Activated naive CD4-positive, alpha-beta T cell treated with anti-CD3 and anti-CD28 coated beads, Interleukin-2, amount 50 U/mL, for 16 hours (primary cell): ENCODE results near the gene NUAK2.
A peak's percentile ranks its signal among the peaks of the same experiment; 100 is the strongest.

Experiments used
- DNase-seq: peaks from one replicate; pipeline ENCODE4 v3.0.0-alpha.2; 2020

Gene NUAK2

GRCh38 chr1:205345761-205346160 lies 24.2 kb upstream of the NUAK2 start:
- no peak for DNase-seq

- DNase-seq, result peak; percentile 70
Measured at GRCh38 chr1:205344066-205344928, 22.8 kb upstream of the NUAK2 start.

- DNase-seq, result peak; percentile 17
Measured at GRCh38 chr1:205343431-205344065, 22.0 kb upstream of the NUAK2 start.

DNA sequence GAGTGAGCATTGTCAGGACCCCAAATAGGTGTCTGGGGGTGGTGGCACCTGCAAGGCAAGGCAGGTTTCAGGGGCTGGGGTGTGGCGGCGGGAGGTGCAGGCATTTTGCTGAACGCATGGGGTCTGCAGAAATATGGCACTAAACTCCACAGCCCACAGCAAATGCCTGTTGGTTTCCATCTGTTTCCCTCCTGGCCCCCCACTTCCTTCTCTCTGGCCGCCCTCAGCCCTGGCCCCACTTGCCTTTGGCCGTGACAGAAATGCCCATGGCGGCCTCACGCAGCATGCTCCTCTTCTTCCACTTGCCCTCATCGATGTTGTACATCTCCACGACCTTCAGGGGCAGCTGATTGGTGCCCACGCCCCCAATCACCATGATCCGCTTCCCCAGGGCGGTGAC lies 21.4 kb upstream of the NUAK2 start:
- DNase-seq, result no peak

- DNase-seq, result no peak
Measured at GRCh38 chr1:205340676-205341075, 19.1 kb upstream of the NUAK2 start.

GRCh38 chr1:205339717-205340116 lies 18.2 kb upstream of the NUAK2 start:
- no peak for DNase-seq

GRCh38 chr1:205339197-205339702 lies 17.7 kb upstream of the NUAK2 start:
- no peak for DNase-seq

DNA sequence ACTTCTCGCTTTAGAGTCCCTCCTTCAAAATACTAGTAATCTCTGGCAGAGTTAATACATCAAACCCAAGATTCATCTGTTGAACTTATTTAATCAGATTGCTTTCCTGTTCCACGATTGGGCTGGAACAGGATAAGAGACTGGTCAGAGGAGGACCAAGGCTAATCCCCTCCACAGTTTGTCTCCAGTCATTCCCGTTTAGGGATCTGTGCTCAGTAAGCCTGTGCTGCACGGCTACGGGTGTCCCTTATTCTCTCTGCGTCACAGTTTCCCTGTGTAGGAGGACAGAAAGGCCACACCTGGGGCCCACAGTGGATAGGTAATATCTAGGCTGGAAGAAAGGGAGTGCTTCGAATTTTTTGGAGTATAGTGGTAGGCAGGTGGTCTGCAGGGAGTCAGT lies 16.5 kb upstream of the NUAK2 start:
- DNase-seq, result no peak

GRCh38 chr1:205337481-205337880 lies 15.9 kb upstream of the NUAK2 start:
- DNase-seq, result no peak

DNA sequence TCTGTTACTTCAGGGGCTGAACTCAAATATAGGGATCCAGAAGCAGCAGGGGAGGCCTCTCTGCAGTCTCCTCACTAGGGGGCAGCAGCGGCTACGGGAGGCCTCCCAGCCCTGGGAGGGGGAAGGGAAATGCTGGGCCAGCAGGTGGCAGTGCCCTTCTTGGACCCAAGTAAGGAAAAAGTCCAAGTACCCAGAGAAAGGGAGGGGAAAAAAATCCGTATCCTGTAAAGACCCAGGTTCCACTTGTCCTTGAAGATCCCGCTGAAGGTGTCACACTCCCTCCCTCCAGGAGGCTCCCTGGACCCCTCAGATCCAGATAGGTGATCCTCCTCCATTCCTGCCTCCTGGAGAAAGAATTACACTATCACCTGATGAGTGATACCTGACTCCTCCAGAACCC lies 14.1 kb upstream of the NUAK2 start:
- DNase-seq, result peak; percentile 79

DNA sequence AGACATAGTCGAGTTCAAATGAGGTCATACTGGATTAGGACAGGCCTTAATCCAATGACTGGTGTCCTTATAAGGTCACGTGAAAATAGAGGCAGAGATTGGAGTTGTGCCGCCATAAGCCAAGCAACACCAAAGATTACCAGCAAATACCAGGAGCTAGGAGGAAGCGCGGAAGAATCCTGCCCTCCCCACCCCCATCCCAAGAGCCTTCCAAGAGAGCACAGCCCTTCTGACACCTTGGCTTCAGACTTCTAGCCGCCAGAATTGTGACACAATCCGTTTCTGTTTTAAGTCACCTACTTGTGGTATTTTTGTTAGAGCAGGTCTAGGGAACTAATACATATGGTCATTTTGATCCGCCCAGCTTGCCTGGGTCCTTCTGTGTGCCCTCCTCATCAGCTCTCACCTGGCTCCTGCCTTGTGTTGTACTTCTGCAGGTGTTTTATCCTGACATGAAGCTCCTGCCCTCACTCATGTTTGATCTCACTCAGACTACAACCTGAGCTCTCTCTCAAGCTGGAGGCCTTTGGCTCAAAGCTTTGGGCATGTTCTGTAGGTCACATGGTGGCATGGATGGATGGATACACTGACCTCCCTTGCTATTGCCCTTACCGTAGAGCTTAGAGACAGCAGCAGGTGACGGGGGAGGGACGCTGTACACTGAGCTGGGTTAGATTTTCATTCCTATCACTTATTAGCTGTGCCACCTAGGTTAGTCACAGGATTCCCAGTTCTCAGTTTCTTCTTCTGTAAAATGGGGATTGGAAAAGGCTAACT lies 10.7 kb upstream of the NUAK2 start:
- no peak for DNase-seq

GRCh38 chr1:205330150-205330549 lies 8.6 kb upstream of the NUAK2 start:
- DNase-seq, result no peak

- DNase-seq, result no peak
Measured at GRCh38 chr1:205329719-205330118, 8.2 kb upstream of the NUAK2 start.

- DNase-seq, result no peak
Measured at GRCh38 chr1:205328476-205328875, 6.9 kb upstream of the NUAK2 start.

GRCh38 chr1:205326812-205327466 lies 5.4 kb upstream of the NUAK2 start:
- no peak for DNase-seq

- peak; percentile 38 for DNase-seq
Measured at GRCh38 chr1:205325334-205325884, 3.9 kb upstream of the NUAK2 start.

DNA sequence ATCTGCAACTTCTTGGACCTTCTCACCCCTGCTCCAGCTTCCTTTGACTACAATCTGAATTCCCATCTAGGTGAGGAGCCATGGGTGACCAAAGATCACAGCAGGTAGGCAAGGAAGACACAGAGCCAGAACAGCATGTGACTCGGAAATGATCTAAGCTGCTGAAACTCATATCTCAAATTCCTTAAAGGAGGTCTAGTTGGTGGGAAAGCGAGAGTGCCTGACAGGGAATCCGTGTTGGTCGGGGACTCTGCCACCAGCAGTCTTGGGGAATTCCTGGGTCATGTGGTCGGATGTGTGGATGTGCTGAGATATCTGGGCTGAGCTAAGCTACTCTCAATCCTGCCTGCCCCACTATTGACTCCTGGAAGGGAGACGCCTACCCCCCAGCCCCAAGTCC lies 3.2 kb upstream of the NUAK2 start:
- no peak for DNase-seq

GRCh38 chr1:205323794-205324193 lies 2.2 kb upstream of the NUAK2 start:
- no peak for DNase-seq

- no peak for DNase-seq
Measured at GRCh38 chr1:205321959-205322283, 376 bp upstream of the NUAK2 start.

DNA sequence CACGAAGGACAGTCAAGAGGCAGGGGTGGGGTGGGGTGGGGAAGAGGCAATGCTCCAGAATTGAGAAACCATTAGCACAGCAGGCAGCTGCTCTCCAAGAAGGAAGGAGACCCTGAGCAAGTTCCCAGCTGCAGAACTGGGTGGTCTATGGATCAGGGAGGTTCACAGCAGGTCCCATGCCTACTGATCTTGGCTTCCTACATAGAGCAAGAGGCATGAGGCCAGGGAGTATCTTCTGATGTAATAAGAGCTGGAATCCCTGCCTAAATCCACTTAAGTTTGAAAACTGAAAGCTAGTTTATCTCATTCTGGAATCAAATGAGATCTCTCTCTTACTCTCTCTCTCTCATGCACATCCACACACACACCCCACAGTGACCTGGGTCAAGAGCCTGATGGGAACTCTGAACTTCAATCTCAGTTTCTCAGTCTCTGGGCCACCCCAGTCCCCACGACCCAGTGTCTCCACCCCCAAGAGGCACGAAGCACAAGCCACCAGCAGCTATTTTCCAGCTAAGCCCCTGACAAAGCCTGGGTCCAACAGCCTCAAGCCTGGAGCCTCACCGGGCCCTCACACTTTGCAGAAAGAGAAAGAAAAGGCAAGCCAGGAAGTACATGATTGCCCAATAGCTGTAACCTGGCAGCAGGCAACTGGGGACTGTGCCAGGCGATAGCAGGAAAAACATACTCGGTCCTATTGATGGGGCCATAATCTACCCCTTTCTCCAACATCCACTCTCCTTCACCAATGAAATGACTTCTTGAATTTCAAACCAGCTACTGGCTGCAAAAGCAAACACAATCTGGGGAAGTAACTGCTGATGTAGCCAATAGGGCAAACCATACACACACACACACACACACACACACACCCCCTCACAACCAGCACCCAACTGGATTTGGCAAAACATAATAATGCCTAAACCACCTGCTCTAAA lies 2.2 kb downstream of the NUAK2 start:
- no peak for DNase-seq

- no peak for DNase-seq
Measured at GRCh38 chr1:205318231-205318991, 3.1 kb downstream of the NUAK2 start.
